ENCODE results near the gene CCDC24. TPM values are rescaled to one million over a fixed set of nuclear protein-coding genes. Genes with fewer than 3 reads are reported as not detected.

CCDC24 gene
- total RNA-seq, 4 donors from 2014 or later, result 1.6 to 7.8 (median 3.7) TPM

DNA sequence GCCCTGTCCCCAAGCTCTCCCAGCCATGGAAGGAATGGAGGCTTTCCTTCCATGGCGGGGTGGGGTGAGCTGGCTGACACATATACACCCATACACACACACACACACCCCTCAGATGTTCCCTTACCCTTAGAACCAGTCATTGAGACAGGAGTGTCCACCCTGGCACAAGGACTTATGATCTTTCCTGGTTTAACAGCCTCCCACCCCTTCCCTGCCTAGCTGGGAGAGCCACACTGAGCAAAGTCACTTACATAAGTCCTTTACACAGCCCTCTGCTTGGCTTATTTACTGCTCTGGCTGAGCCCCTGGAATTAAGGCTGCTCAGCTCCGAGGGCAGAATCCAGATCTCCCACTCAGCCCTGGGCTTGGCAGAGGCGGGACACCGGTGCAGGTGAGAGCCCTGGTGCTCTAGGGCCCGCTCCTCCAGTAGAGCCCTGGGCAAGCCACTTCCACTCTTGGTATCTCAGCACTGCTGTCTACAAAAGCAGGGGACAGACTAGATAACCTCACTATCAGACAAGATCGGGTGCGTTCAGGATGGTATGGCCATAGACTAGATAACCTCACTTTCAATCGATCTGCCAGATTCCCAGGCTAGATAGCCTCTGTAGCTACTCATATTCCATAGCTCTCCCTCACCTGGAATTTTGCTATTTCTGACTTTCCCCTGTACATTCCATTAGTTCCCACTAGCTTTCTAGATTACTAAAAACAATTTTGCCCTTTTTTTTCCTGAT lies 23.1 kb downstream of the CCDC24 start:
- H3K36me3 ChIP-seq, result peaks cover 14% of the 10 kb centered on the region
- DNase-seq (ENCODE audit: low spot score in 2 of 2), result no peak
- 77% methylated on average over 8 of the region's 8 CpGs for WGBS
- no peaks in the 10 kb centered on the region for H3K9me3 ChIP-seq
- TF ChIP-seq POLR2AphosphoS5 (IDR thresholded peaks at IDR 0.05), result no peak
- TF ChIP-seq, protein P1, sequence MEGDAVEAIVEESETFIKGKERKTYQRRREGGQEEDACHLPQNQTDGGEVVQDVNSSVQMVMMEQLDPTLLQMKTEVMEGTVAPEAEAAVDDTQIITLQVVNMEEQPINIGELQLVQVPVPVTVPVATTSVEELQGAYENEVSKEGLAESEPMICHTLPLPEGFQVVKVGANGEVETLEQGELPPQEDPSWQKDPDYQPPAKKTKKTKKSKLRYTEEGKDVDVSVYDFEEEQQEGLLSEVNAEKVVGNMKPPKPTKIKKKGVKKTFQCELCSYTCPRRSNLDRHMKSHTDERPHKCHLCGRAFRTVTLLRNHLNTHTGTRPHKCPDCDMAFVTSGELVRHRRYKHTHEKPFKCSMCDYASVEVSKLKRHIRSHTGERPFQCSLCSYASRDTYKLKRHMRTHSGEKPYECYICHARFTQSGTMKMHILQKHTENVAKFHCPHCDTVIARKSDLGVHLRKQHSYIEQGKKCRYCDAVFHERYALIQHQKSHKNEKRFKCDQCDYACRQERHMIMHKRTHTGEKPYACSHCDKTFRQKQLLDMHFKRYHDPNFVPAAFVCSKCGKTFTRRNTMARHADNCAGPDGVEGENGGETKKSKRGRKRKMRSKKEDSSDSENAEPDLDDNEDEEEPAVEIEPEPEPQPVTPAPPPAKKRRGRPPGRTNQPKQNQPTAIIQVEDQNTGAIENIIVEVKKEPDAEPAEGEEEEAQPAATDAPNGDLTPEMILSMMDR (IDR thresholded peaks at IDR 0.05), result no peak
- TF ChIP-seq POLR2A (IDR thresholded peaks at IDR 0.05), result no peak
- TF ChIP-seq EP300 (IDR thresholded peaks at IDR 0.05), result no peak
- H3K27me3 ChIP-seq, result no peaks in the 10 kb centered on the region
- peaks cover 29% of the 10 kb centered on the region for H3K4me1 ChIP-seq
- no peak overlapping the region for H3K4me3 ChIP-seq
- H3K27ac ChIP-seq, result no peak overlapping the region

DNA sequence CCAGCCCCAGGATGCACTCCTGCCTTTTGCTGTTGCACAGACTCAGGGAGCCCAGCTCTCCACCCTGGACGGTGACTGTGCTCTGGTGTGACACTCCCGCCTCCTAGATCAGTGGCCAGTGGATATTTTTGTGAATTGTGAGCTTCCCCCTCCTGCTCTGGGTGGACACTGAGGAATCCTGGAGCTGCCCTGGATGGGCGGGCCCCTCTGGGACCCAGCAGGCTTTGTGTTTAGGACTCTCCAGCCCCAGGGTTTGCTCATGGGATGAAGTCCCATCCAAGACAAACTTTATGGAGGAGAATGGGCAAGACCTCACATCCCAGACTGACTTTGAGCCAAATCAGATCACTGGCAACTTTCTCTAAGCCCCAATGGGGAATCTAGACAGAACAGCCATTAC lies 23.8 kb downstream of the CCDC24 start:
- Histone ChIP-seq H3K27ac (no peak overlapping the region), H3K4me3 (no peak overlapping the region), H3K36me3 (peaks cover 8% of the 10 kb centered on the region), H3K9me3 (no peaks in the 10 kb centered on the region), H3K4me1 (peaks cover 35% of the 10 kb centered on the region), H3K27me3 (no peaks in the 10 kb centered on the region)
- DNase-seq (ENCODE audit: low spot score in 2 of 2), result no peak
- TF ChIP-seq EP300 (IDR thresholded peaks at IDR 0.05), result no peak
- TF ChIP-seq, protein P1 (IDR thresholded peaks at IDR 0.05), result no peak
- TF ChIP-seq POLR2AphosphoS5 (IDR thresholded peaks at IDR 0.05), result no peak
- no peak for TF ChIP-seq POLR2A (IDR thresholded peaks at IDR 0.05)
- 55% methylated on average over 3 of the region's 3 CpGs for WGBS

DNA sequence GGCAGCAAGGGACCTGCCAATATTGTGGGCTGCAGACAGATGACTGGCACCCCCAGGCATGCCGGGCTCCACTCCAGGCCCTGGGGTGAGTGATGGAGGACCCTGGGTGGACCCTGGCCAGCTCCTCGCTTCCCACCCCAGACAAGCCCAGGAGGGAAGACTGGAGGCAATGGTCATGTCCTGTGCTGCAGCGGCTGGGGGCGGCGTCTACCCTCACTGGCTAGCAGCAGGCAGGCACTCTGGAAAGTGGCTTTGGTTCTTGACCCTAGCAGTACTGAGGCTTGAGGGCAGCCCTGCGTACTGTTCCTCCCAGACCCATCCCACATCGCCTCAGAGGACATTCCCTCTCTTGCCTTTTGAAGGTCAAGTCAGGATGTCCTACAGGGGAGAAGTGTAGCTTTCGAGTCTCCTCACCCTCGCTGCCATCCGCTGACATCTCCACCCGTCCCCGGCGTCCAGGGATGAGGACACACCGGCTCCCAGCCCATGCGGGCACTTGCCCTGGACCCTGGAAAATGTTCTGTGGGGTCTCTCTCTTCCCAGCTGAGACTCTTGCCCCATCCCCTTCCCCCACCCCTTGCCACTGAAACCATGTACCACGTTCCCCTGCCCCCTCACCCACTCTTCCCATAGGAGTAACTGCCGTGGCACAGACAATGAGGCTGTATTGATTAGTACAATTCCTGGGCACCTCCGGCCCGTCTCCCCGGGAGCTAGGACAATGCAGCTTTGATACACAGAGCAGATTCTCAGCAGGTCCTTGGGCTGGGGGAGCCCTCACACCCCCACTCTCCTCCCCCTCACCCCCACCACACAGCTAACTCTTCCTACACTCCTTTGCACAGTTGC lies 24.9 kb downstream of the CCDC24 start:
- Histone ChIP-seq H3K4me3 (no peak overlapping the region), H3K27ac (no peak overlapping the region), H3K27me3 (no peaks in the 10 kb centered on the region), H3K4me1 (peaks cover 42% of the 10 kb centered on the region), H3K36me3 (peaks cover 8% of the 10 kb centered on the region), H3K9me3 (no peaks in the 10 kb centered on the region)
- DNase-seq (ENCODE audit: low spot score in 2 of 2), result no peak
- WGBS, result 86% methylated on average over 15 of the region's 20 CpGs
- TF ChIP-seq POLR2A (IDR thresholded peaks at IDR 0.05) (no peak), EP300 (IDR thresholded peaks at IDR 0.05) (no peak), POLR2AphosphoS5 (IDR thresholded peaks at IDR 0.05) (no peak)
- TF ChIP-seq, protein P1 (IDR thresholded peaks at IDR 0.05), result no peak

DNA sequence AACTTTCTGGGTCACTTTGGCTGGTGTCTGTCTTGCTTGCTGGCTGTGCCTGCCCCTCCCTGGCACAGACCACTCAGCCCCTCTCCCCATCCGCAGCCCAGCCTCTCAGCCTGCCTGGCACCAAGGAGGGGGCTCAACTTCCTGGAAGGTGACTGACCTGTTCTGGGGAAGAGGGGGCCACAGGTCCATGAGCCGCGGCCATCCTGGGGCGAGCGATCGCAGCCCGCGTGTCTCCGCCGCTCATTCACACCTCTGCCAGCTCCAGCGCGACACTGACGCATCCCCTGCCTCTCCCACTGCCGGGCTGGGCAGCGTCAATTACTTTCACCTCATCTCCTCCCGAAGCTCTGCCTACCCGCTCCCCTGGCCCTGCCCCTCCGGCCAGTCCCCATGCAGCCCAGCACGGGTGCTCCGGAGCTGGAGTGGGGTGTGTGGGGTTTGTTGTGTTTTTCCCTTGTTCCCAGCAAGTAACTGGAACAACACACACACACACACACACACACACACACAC lies 25.5 kb downstream of the CCDC24 start:
- no peak for TF ChIP-seq POLR2A (IDR thresholded peaks at IDR 0.05)
- TF ChIP-seq, protein P1 (IDR thresholded peaks at IDR 0.05), result no peak
- no peak for TF ChIP-seq EP300 (IDR thresholded peaks at IDR 0.05)
- no peak for TF ChIP-seq POLR2AphosphoS5 (IDR thresholded peaks at IDR 0.05)
- Histone ChIP-seq H3K27ac (no peak overlapping the region), H3K4me1 (peaks cover 42% of the 10 kb centered on the region), H3K27me3 (no peaks in the 10 kb centered on the region), H3K4me3 (no peak overlapping the region), H3K36me3 (peaks cover 8% of the 10 kb centered on the region), H3K9me3 (no peaks in the 10 kb centered on the region)
- no peak for DNase-seq (ENCODE audit: low spot score in 2 of 2)
- 89% methylated on average over 20 of the region's 20 CpGs for WGBS

DNA sequence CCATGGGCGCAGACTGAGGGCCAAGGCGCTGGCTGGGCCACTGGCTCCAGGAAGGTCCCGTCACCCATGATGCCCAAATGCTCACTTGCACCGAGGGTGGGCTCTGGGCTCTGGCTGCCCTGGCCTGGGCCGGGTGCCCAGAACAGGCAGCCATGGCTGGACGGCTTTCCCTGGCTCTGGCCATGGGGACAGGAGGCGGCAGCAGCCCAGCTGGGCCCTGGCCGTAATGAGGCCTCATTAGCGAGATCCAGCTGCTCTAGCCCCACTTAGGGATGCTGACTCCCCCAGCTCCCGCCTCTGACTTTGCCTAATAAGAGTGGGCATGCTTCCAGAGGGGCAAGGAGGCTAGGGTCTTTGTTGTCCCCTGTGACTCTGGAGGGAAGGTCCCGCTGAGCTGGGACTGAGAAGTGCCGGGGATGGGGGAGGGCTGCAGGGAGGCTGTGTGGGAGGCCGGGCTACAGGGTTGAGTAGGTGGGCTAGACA lies 28.1 kb downstream of the CCDC24 start:
- WGBS, result 94% methylated on average over 3 of the region's 13 CpGs
- peaks cover 8% of the 10 kb centered on the region for H3K36me3 ChIP-seq
- no peak for DNase-seq (ENCODE audit: low spot score in 2 of 2)

More for the DNA sequence above, 28.1 kb downstream of the CCDC24 start:
- Histone ChIP-seq H3K4me3 (no peak overlapping the region), H3K27me3 (no peaks in the 10 kb centered on the region), H3K27ac (no peak overlapping the region), H3K4me1 (peaks cover 34% of the 10 kb centered on the region), H3K9me3 (no peaks in the 10 kb centered on the region)
- TF ChIP-seq, protein P1 (IDR thresholded peaks at IDR 0.05), result no peak
- no peak for TF ChIP-seq POLR2A (IDR thresholded peaks at IDR 0.05)
- no peak for TF ChIP-seq POLR2AphosphoS5 (IDR thresholded peaks at IDR 0.05)
- no peak for TF ChIP-seq EP300 (IDR thresholded peaks at IDR 0.05)

Measured in suprapubic skin (tissue), 4 donors.